ENCODE data around the gene ISYNA1. TPM values are rescaled to one million over a fixed set of nuclear protein-coding genes. Genes with fewer than 3 reads are reported as not detected.

ISYNA1 gene
- polyA plus RNA-seq, 2 of the 4 experiments (the other 2 are of a cell fraction) = 18.0 to 60.7 TPM

DNA sequence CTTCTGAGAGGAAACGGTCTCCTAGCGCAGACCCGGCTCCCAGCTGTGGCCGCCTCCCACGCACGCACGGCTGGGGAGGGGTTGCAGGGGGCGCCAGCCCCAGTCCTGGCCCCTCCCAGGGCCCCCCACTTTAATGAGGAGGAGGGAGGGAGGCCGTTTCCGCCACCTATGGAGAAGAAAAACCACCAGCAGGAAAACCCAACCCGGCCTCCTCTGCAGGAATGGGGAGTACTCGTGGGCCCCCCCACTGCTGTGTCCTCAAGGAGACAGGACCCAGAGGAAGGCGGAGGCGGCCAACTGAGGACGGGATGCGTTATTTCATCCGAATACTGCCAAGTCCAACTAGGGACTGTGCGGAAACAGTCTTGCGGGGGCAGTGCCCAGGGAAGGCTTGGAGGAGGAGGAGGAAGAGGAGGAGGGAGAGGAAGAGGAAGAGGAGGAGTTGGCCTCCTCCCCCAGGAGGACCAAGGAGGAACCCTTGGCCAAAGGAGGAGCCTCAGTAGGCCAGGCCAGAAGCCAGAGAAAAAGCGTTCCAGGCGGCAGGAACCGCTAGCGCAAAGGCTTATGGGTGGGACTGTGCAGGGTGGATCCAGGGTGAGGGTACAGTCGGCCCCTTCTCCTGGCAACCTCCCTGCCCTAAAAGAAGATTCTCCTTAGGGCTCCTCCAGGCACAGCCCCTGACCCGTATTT lies 22.6 kb downstream of the ISYNA1 start:
- 82% methylated on average over 23 of the region's 25 CpGs for WGBS (ENCODE audit: missing lambda C conversion rate)
- POLR2A ChIA-PET = interaction anchor here (2.0 to 4.8 kb wide), 2 partner anchors 29 kb away, joined by 7 to 28 read pairs; partner anchors contain the start of gene GDF15
- H3K4me2 ChIP-seq = peak overlapping the region; percentile 93
- peaks cover 47% of the 10 kb centered on the region for H3K4me1 ChIP-seq
- CTCF ChIA-PET = interaction anchor here (0.9 to 9.4 kb wide), 7 partner anchors 13 to 141 kb away, joined by 3 to 109 read pairs (median 31); partner anchors contain the start of genes IQCN, JUND and LRRC25
- H3K27ac ChIP-seq = peak overlapping the region; percentile 96 to 100
- FAIRE-seq = no peak
- no peak overlapping the region for H3K4me3 ChIP-seq
- TF ChIP-seq KDM1A (IDR thresholded peaks at IDR 0.05; ENCODE audit: low read depth) (no peak), ZNF302 (CRISPR knock-in tag; IDR thresholded peaks at IDR 0.05) (no peak), JUNB (IDR thresholded peaks at IDR 0.05) (no peak), NFE2L2 (conservative IDR thresholded peaks at IDR 0.05; ENCODE audit: low read length) (no peak), HOXB13 (CRISPR knock-in tag; IDR thresholded peaks at IDR 0.05; ENCODE audit: low read depth) (no peak), HOXA7 (CRISPR knock-in tag; IDR thresholded peaks at IDR 0.05) (no peak), MAZ (IDR thresholded peaks at IDR 0.05; ENCODE audit: borderline replicate concordance, low read depth, low read length) (no peak), RARB (CRISPR knock-in tag; IDR thresholded peaks at IDR 0.05) (no peak), RCOR1 (IDR thresholded peaks at IDR 0.05; ENCODE audit: low read depth, low read length) (no peak), PHF8 (IDR thresholded peaks at IDR 0.05; ENCODE audit: borderline replicate concordance, low read depth) (no peak), SMC3 (IDR thresholded peaks at IDR 0.05) (no peak), ZFP36 (IDR thresholded peaks at IDR 0.05; ENCODE audit: borderline replicate concordance, partially characterized antibody) (no peak), GATA3 (IDR thresholded peaks at IDR 0.05; ENCODE audit: borderline replicate concordance) (no peak), RAD21 (conservative IDR thresholded peaks at IDR 0.05 in 1 of 2, IDR thresholded peaks at IDR 0.05 in 1 of 2) (no peak)
- TF ChIP-seq, protein P1, sequence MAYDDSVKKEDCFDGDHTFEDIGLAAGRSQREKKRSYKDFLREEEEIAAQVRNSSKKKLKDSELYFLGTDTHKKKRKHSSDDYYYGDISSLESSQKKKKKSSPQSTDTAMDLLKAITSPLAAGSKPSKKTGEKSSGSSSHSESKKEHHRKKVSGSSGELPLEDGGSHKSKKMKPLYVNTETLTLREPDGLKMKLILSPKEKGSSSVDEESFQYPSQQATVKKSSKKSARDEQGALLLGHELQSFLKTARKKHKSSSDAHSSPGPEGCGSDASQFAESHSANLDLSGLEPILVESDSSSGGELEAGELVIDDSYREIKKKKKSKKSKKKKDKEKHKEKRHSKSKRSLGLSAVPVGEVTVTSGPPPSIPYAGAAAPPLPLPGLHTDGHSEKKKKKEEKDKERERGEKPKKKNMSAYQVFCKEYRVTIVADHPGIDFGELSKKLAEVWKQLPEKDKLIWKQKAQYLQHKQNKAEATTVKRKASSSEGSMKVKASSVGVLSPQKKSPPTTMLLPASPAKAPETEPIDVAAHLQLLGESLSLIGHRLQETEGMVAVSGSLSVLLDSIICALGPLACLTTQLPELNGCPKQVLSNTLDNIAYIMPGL (CRISPR knock-in tag; IDR thresholded peaks at IDR 0.05; ENCODE audit: borderline replicate concordance) = no peak
- TF ChIP-seq, protein P2, sequence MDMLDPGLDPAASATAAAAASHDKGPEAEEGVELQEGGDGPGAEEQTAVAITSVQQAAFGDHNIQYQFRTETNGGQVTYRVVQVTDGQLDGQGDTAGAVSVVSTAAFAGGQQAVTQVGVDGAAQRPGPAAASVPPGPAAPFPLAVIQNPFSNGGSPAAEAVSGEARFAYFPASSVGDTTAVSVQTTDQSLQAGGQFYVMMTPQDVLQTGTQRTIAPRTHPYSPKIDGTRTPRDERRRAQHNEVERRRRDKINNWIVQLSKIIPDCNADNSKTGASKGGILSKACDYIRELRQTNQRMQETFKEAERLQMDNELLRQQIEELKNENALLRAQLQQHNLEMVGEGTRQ (IDR thresholded peaks at IDR 0.05) = no peak
- DNase-seq (ENCODE audit: low read depth in 1 of 2, low spot score in 1 of 2) = no peak
- no peak for ATAC-seq
- no peaks in the 10 kb centered on the region for H3K9me3 ChIP-seq

DNA sequence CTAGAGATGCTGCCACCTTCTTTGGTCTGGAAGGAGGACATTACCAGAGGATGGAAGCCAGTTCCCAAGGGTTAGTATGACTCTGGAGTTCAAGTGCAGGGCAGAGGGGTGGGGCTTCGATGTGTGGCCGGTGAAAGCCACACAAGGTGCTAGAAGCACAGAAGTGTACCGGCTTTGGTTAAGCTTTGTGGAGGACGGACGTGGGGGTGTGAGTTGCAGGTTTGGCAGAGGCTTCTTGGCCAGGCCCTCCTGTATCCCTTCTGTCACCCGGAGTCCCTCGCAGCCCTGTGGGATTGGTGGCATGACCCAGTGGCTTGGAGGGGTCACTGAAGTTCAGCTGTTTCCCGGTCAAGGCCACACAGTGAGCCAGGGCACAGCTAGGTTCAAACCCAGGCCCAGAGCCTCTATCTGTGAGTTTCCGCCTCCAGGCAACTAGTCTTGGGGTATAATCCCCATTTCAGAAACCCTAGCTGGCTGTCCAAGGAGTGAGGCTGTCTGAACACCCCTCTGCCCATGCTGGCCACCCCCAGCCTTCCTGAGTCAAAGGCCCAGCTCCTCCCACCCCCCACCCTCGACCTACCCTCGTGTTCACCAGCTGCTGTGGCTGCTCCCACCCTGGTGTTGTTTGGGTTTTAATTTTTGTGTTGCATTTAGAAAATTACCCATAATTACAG lies 23.3 kb downstream of the ISYNA1 start:
- peaks cover 53% of the 10 kb centered on the region for H3K4me1 ChIP-seq
- ChIA-PET POLR2A (interaction anchor here (0.8 to 2.0 kb wide), 2 partner anchors 24 to 29 kb away, joined by 3 to 7 read pairs; partner anchors contain the start of gene GDF15), CTCF (interaction anchor here (1.1 to 9.4 kb wide), 9 partner anchors 13 to 213 kb away, joined by 3 to 109 read pairs (median 4); partner anchors contain the start of genes JUND and LRRC25)
- H3K4me2 ChIP-seq = peak overlapping the region; percentile 93
- TF ChIP-seq POLR2A (IDR thresholded peaks at IDR 0.05; ENCODE audit: low read length) = no peak
- TF ChIP-seq EP300 (IDR thresholded peaks at IDR 0.05) = no peak
- TF ChIP-seq MAFK (IDR thresholded peaks at IDR 0.05; ENCODE audit: partially characterized antibody) = no peak
- TF ChIP-seq FOSB (CRISPR knock-in tag; IDR thresholded peaks at IDR 0.05) = no peak
- TF ChIP-seq FOSL2 (IDR thresholded peaks at IDR 0.05) = no peak
- TF ChIP-seq FOSL2 (CRISPR knock-in tag; IDR thresholded peaks at IDR 0.05) = no peak
- TF ChIP-seq, protein P3, sequence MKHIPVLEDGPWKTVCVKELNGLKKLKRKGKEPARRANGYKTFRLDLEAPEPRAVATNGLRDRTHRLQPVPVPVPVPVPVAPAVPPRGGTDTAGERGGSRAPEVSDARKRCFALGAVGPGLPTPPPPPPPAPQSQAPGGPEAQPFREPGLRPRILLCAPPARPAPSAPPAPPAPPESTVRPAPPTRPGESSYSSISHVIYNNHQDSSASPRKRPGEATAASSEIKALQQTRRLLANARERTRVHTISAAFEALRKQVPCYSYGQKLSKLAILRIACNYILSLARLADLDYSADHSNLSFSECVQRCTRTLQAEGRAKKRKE (CRISPR knock-in tag; IDR thresholded peaks at IDR 0.05; ENCODE audit: low read depth) = no peak
- TF ChIP-seq RCOR1 (IDR thresholded peaks at IDR 0.05; ENCODE audit: low read depth, low read length) = no peak
- no peak for TF ChIP-seq MYC (IDR thresholded peaks at IDR 0.05; ENCODE audit: borderline replicate concordance, low read length)
- TF ChIP-seq TFCP2L1 (CRISPR knock-in tag; IDR thresholded peaks at IDR 0.05) = no peak
- TF ChIP-seq RNF2 (IDR thresholded peaks at IDR 0.05; ENCODE audit: borderline replicate concordance, low read depth) = no peak
- FAIRE-seq (no peak), DNase-seq (ENCODE audit: low read depth in 1 of 2, low spot score in 1 of 2) (peak in 1 of 2 experiments; percentile 65), ATAC-seq (no peak)
- H3K9me3 ChIP-seq = no peaks in the 10 kb centered on the region
- WGBS (ENCODE audit: missing lambda C conversion rate) = 23% methylated on average over 8 of the region's 11 CpGs
- peak overlapping the region; percentile 96 to 100 for H3K27ac ChIP-seq
- H3K4me3 ChIP-seq = no peak overlapping the region
